K562 (cell line): ENCODE data around the gene CSF2. TPM values are rescaled to one million over a fixed set of nuclear protein-coding genes. Genes with fewer than 3 reads are reported as not detected.

Experiments used
- ARHGAP35 ChIP-seq: fragments of 450-650 bp; IDR thresholded peaks from 2 replicates; pipeline ENCODE4 v1.6.1; 2018; ENCODE audit not compliant: partially characterized antibody
- CTBP1 ChIP-seq: fragments of 450-650 bp; IDR thresholded peaks from 2 replicates; pipeline ENCODE4 v1.6.1; 2016; ENCODE audit warnings: borderline replicate concordance
- FOSL1 ChIP-seq: fragments of 200-800 bp; sonication (Bioruptor generic); conservative IDR thresholded peaks from 2 replicates; pipeline ENCODE4 v1.6.1; 2016; ENCODE audit warnings: missing genetic modification characterization, missing compliant biosample characterization
- FOXA3 ChIP-seq, 2 experiments: fragments of 450-650 bp in 1 of 2; sonication (generic) in 1 of 2; formaldehyde crosslinking; IDR thresholded peaks in 1 of 2; conservative IDR thresholded peaks in 1 of 2; 2 replicates each; pipeline versions ENCODE4 v1.4.0 to v1.8.0; 2020 to 2022; ENCODE audit warnings: mild to moderate bottlenecking in 2 of 2, missing genetic modification reagents in 1 of 2
- FOXK2 ChIP-seq, 2 experiments: fragments of 450-650 bp; IDR thresholded peaks in 1 of 2; conservative IDR thresholded peaks in 1 of 2; 2 replicates each; pipeline ENCODE4 v1.6.1; 2016; ENCODE audit warnings: low read depth in 2 of 2, mild to moderate bottlenecking in 1 of 2
- HNRNPK ChIP-seq: fragments of 200-400 bp; formaldehyde crosslinking; IDR thresholded peaks from one replicate; pipeline ENCODE4 v1.6.1; 2018; ENCODE audit warnings: mild to moderate bottlenecking, low read depth, low read length; ENCODE audit not compliant: poor library complexity, severe bottlenecking
- ILF3 ChIP-seq: fragments of 450-650 bp; IDR thresholded peaks from 2 replicates; pipeline ENCODE4 v1.6.1; 2018; ENCODE audit warnings: antibody characterized with exemption, mild to moderate bottlenecking, moderate library complexity, borderline replicate concordance
- JUN ChIP-seq, 2 experiments: sonication (generic) in 1 of 2; formaldehyde crosslinking in 1 of 2; IDR thresholded peaks; 2 replicates each; pipeline versions ENCODE4 v1.6.1 to v1.8.0; 2012 to 2022; ENCODE audit warnings: borderline replicate concordance in 2 of 2, mild to moderate bottlenecking in 2 of 2, improper control_type of control experiment in 1 of 2, low read depth in 1 of 2, low read length in 1 of 2, missing genetic modification reagents in 1 of 2
- L3MBTL2 ChIP-seq: fragments of 450-650 bp; IDR thresholded peaks from 2 replicates; pipeline ENCODE4 v1.6.1; 2016; ENCODE audit warnings: mild to moderate bottlenecking, moderate library complexity
- MECOM ChIP-seq: fragments of 250-450 bp; sonication (Bioruptor Pico); IDR thresholded peaks from 2 replicates; pipeline ENCODE4 v1.8.0; 2022; ENCODE audit warnings: inconsistent platforms
- MLX ChIP-seq, 2 experiments: fragments of 450-650 bp in 1 of 2; sonication (generic) in 1 of 2; formaldehyde crosslinking; conservative IDR thresholded peaks; 2 replicates each; pipeline versions ENCODE4 v1.4.0 to v1.8.1; 2020 to 2022; ENCODE audit warnings: mild to moderate bottlenecking in 1 of 2, missing genetic modification reagents in 1 of 2
- SMARCA4 ChIP-seq: fragments of 450-650 bp; IDR thresholded peaks from 2 replicates; pipeline ENCODE4 v1.6.1; 2016
- TSC22D4 ChIP-seq: fragments of 450-650 bp; IDR thresholded peaks from 2 replicates; pipeline ENCODE4 v1.6.1; 2016; ENCODE audit warnings: missing genetic modification characterization, missing biosample characterization, control low read depth
- ZBTB2 ChIP-seq: fragments of 450-650 bp; IDR thresholded peaks from 2 replicates; pipeline ENCODE4 v1.6.1; 2016; ENCODE audit warnings: antibody characterized with exemption
- ZNF143 ChIP-seq: sonication (generic); formaldehyde crosslinking; IDR thresholded peaks from 2 replicates; pipeline ENCODE4 v1.9.0; 2022; ENCODE audit warnings: mild to moderate bottlenecking, missing genetic modification reagents
- ZNF165 ChIP-seq: fragments of 250-450 bp; sonication (Bioruptor Pico); IDR thresholded peaks from 2 replicates; pipeline ENCODE4 v1.4.0; 2020; ENCODE audit warnings: borderline replicate concordance
- ZNF212 ChIP-seq: fragments of 450-650 bp; formaldehyde crosslinking; IDR thresholded peaks from 2 replicates; pipeline ENCODE4 v1.4.0; 2020; ENCODE audit warnings: mild to moderate bottlenecking
- ZNF347 ChIP-seq: fragments of 450-650 bp; formaldehyde crosslinking; IDR thresholded peaks from 2 replicates; pipeline ENCODE4 v1.4.0; 2020; ENCODE audit warnings: low read depth, mild to moderate bottlenecking, moderate library complexity
- ZNF444 ChIP-seq: fragments of 250-450 bp; sonication (Bioruptor Pico); IDR thresholded peaks from 2 replicates; pipeline ENCODE4 v1.4.0; 2020; ENCODE audit warnings: mild to moderate bottlenecking, moderate library complexity
- polyA plus RNA-seq, 8 experiments: library from polyadenylated mRNA; depleted of rRNA in 4 of 8; stranded (reverse) in 5 of 8; unstranded in 3 of 8; fragments of >200 nt; fragmentation: Nextera tagmentation in 2 of 8; fragmentation: Illumina TruSeq in 1 of 8; extraction: Ambion mirVana in 2 of 8; extraction: Trizol in 1 of 8; gene quantifications; 2 replicates each; pipeline versions ENCODE4 v1.2.1 to v1.2.3, GENCODE V29; 2011 to 2014; ENCODE audit warnings: inconsistent platforms in 1 of 8, missing spikeins in 1 of 8
- total RNA-seq, 7 experiments: library from RNA; depleted of rRNA in 6 of 7; stranded (reverse); fragments of >200 nt in 6 of 7; fragmentation: Illumina TruSeq in 2 of 7; extraction: Trizol in 2 of 7; gene quantifications; 2 replicates each; pipeline versions ENCODE4 v1.2.1 to v1.2.3, GENCODE V29; 2011 to 2021; ENCODE audit warnings: low replicate concordance in 1 of 7
- TF ChIP-seq, protein P1 (sequence below): fragments of 450-650 bp; IDR thresholded peaks from 2 replicates; pipeline ENCODE4 v1.6.1; 2016; ENCODE audit warnings: low read depth, mild to moderate bottlenecking, moderate library complexity

The CSF2 gene
- total and polyA plus RNA-seq, 9 of the 15 experiments (the other 6 are each of a cell fraction or from before 2014, with no cell fraction given), result 0.25 to 0.29 TPM; not detected in 7

DNA sequence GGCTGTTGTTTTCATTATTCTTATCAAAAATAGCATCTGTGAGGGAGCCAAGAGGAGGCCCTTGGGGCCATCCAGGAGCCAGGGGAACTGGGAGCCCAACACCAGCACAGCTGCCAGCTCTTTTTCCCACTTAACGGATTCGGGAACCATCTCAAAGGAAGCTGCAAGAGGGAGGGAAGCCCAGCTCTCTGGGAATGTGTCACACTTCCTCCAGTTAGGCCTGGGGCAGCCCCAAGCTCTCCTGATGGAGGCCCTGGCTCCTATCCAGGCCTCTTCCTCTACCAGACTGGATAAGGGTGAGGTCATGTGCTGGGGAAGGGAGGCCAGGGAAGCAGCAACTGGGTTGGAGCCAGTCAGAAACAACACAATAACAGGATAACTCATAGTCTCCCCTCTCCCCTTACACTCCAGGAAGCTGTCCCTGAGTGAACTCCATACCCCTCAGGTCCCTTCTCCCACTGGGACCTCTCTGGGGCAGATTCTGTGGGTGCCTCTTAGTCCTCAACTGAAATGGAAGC is 12.7 kb downstream of the CSF2 start (continued):
- TF ChIP-seq ZBTB2 (no peak), ZNF347 (CRISPR knock-in tag) (no peak), L3MBTL2 (peak; percentile 65; the same call in 1 of the 2 replicates), ILF3 (no peak), ZNF143 (CRISPR knock-in tag) (no peak), JUN (IDR thresholded peaks at IDR 0.05; ENCODE audit: borderline replicate concordance, low read depth, low read length) (peak; percentile 45; the same call in 1 of the 2 replicates), JUN (CRISPR knock-in tag; IDR thresholded peaks at IDR 0.05; ENCODE audit: borderline replicate concordance) (no peak), FOXK2 (conservative IDR thresholded peaks at IDR 0.05 in 1 of 2, IDR thresholded peaks at IDR 0.05 in 1 of 2; ENCODE audit: low read depth in 2 of 2) (peak in 1 of 2 experiments; percentile 36; a peak in 1 of 4 replicates), ZNF165 (no peak), ZNF212 (no peak), FOSL1 (peak; percentile 49; the same call in 1 of the 2 replicates), MECOM (CRISPR knock-in tag) (no peak), MLX (CRISPR knock-in tag; conservative IDR thresholded peaks at IDR 0.05) (no peak), CTBP1 (peak; percentile 70), ZNF444 (CRISPR knock-in tag) (no peak), SMARCA4 (peak; percentile 50; the same call in 1 of the 2 replicates), TSC22D4 (tag) (no peak), HNRNPK (no peak), FOXA3 (CRISPR knock-in tag; conservative IDR thresholded peaks at IDR 0.05 in 1 of 2, IDR thresholded peaks at IDR 0.05 in 1 of 2) (no peak), ARHGAP35 (no peak)
- TF ChIP-seq, protein P1, sequence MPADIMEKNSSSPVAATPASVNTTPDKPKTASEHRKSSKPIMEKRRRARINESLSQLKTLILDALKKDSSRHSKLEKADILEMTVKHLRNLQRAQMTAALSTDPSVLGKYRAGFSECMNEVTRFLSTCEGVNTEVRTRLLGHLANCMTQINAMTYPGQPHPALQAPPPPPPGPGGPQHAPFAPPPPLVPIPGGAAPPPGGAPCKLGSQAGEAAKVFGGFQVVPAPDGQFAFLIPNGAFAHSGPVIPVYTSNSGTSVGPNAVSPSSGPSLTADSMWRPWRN, result no peak
